Esophagus muscularis mucosa (tissue), 4 donors: Measurements from ENCODE around the gene ENAM. TPM values are rescaled to one million over a fixed set of nuclear protein-coding genes. Genes with fewer than 3 reads are reported as not detected.
"Not testable (repeated sequence)": the region's sequence is repeated elsewhere in the genome, so short reads cannot be mapped to it uniquely, and the experiment has no call there.

Experiments used
- DNase-seq: peaks from one replicate; pipeline ENCODE4 v3.0.0-alpha.2; 2017; ENCODE audit errors: extremely low spot score
- H3K27ac ChIP-seq, 4 donors: fragments of 200-600 bp; sonication (generic); replicated peaks in 1 of 4; 1 replicate in 3 of 4; 2 replicates in 1 of 4; pipeline ENCODE4 v1.5.1; 2016 to 2019; ENCODE audit warnings: mild to moderate bottlenecking in 1 of 4
- H3K27me3 ChIP-seq, 4 donors: fragments of 200-600 bp; sonication (generic); one replicate each; pipeline versions ENCODE4 v1.5.1 to v1.6.0; 2016 to 2019
- H3K36me3 ChIP-seq, 4 donors: fragments of 200-600 bp; sonication (generic); one replicate each; pipeline ENCODE4 v1.5.1; 2016 to 2019
- H3K4me1 ChIP-seq, 4 donors: fragments of 200-600 bp; sonication (generic); one replicate each; pipeline ENCODE4 v1.5.1; 2016 to 2019
- H3K4me3 ChIP-seq, 4 donors: fragments of 200-600 bp; sonication (generic); 1 replicate in 2 of 4; 2 replicates in 2 of 4; pipeline ENCODE4 v1.5.1; 2016 to 2019; ENCODE audit warnings: mild to moderate bottlenecking in 4 of 4, moderate library complexity in 1 of 4
- H3K9me3 ChIP-seq, 4 donors: fragments of 200-600 bp; sonication (generic); 1 replicate in 3 of 4; 2 replicates in 1 of 4; pipeline ENCODE4 v1.5.1; 2016 to 2019
- EP300 ChIP-seq: sonication (generic); formaldehyde crosslinking; IDR thresholded peaks from one replicate; pipeline ENCODE4 v1.6.1; 2017; ENCODE audit warnings: antibody characterized with exemption
- POLR2A ChIP-seq: fragments of 450-650 bp; IDR thresholded peaks from one replicate; pipeline ENCODE4 v1.6.1; 2017; ENCODE audit warnings: antibody characterized with exemption, moderate library complexity, mild to moderate bottlenecking, low read depth
- POLR2AphosphoS5 ChIP-seq, 2 donors: sonication (generic); formaldehyde crosslinking; IDR thresholded peaks; one replicate each; pipeline ENCODE4 v1.6.1; 2017; ENCODE audit warnings: antibody characterized with exemption in 2 of 2
- WGBS: methylation state at CpG from one replicate; pipeline ENCODE4 v1.1.5; 2018; 5-methylcytosine and 5-hydroxymethylcytosine counted together
- intact Hi-C: fragments of 100-400 bp; cut with DNase I; formaldehyde crosslinking; loops from one replicate; pipeline ENCODE4 v1.15.1; 2023
- total RNA-seq, 4 donors: library from RNA; depleted of rRNA; stranded (reverse); fragments of >200 nt; gene quantifications; one replicate each; pipeline versions ENCODE4 v1.1.0 to v1.2.1, GENCODE V29; 2016
- TF ChIP-seq, protein P1 (sequence below), 3 experiments: fragments of 200-600 bp in 2 of 3; fragments of 450-650 bp in 1 of 3; sonication (generic) in 2 of 3; IDR thresholded peaks; one replicate each; pipeline ENCODE4 v1.5.1; 2017 to 2019; ENCODE audit warnings: antibody characterized with exemption in 3 of 3, mild to moderate bottlenecking in 2 of 3, moderate library complexity in 1 of 3

Gene ENAM
- total RNA-seq, 4 donors from 2014 or later: not detected

DNA sequence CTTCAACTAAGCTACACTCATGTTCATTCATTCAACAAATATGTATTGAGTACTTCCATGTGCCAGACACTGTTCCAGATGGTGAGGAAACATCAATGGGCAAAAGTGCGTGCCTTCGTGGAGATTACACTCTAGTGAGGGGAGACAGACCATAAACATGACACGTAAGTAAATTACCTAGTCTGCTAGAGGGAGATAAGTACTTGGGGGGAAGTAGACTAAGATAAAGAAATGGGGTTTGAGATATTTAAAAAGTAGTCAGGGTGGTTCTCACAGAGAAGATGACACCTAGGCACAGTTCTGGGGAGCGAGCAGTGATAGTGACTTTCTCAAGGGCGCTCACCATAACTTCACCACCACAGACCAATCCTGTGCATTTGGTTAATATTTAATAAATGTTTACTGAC lies 26.1 kb downstream of the ENAM start:
- Histone ChIP-seq H3K27me3 (peaks cover 0 to 5% (median 0%) of the 10 kb centered on the region in 4 donors), H3K36me3 (no peaks in the 10 kb centered on the region), H3K9me3 (no peaks in the 10 kb centered on the region), H3K4me3 (no peak overlapping the region), H3K4me1 (peaks cover 0 to 5% (median 2%) of the 10 kb centered on the region in 4 donors), H3K27ac (no peak overlapping the region)
- TF ChIP-seq EP300 (no peak), POLR2A (no peak), POLR2AphosphoS5 (IDR thresholded peaks at IDR 0.05) (no peak)
- TF ChIP-seq, protein P1, sequence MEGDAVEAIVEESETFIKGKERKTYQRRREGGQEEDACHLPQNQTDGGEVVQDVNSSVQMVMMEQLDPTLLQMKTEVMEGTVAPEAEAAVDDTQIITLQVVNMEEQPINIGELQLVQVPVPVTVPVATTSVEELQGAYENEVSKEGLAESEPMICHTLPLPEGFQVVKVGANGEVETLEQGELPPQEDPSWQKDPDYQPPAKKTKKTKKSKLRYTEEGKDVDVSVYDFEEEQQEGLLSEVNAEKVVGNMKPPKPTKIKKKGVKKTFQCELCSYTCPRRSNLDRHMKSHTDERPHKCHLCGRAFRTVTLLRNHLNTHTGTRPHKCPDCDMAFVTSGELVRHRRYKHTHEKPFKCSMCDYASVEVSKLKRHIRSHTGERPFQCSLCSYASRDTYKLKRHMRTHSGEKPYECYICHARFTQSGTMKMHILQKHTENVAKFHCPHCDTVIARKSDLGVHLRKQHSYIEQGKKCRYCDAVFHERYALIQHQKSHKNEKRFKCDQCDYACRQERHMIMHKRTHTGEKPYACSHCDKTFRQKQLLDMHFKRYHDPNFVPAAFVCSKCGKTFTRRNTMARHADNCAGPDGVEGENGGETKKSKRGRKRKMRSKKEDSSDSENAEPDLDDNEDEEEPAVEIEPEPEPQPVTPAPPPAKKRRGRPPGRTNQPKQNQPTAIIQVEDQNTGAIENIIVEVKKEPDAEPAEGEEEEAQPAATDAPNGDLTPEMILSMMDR (IDR thresholded peaks at IDR 0.05): no peak
- DNase-seq: no peak
- WGBS: 79% methylated on average over 5 of the region's 5 CpGs
- intact Hi-C loops: no loop called here

DNA sequence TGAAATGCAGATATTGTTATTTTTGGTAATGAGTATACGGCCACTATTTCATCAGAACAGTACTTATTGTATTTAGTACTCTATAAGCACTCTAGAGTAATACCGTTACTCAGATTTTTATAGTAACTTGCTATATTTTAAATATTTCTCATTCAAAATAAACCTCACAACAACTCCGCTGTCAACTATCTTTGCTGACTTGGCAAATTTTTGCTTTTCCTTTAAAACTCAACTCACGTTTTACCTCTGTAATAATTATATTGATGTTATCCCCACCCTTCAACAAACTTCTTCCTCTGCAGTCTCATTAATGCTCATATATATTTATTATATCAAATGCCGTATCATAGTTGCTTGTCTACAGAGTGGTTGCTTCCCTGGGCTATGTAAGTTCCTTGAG lies 28.8 kb downstream of the ENAM start:
- TF ChIP-seq EP300 (no peak), POLR2AphosphoS5 (IDR thresholded peaks at IDR 0.05) (no peak), POLR2A (no peak)
- TF ChIP-seq, protein P1 (IDR thresholded peaks at IDR 0.05): no peak
- Histone ChIP-seq H3K27me3 (peaks cover 0 to 5% (median 0%) of the 10 kb centered on the region in 4 donors), H3K4me1 (no peaks in the 10 kb centered on the region), H3K36me3 (no peaks in the 10 kb centered on the region), H3K27ac (no peak overlapping the region), H3K4me3 (no peak overlapping the region), H3K9me3 (no peaks in the 10 kb centered on the region)
- DNase-seq: no peak
- intact Hi-C loops: no loop called here
- 81% methylated on average over 5 of the region's 5 CpGs for whole genome bisulfite sequencing

DNA sequence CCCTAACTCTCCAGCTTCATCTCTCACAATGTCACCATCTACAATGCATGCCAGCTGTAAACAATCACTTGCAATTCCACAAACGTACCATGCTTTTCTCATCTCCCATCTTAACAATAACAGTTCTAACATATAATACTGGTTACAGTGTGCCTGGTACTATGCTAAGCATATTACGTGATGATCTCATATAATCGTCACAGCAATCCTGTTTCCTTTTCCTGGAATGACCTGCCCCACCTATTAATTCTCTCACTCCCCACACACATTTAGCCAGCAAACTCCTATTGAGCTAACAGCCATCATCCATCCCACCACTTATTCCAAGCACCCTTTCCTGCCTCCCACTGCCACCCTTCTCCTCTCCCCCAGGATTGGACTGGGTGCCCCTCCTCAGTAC lies 29.9 kb downstream of the ENAM start:
- no peak for DNase-seq
- Histone ChIP-seq H3K27me3 (peaks cover 0 to 5% (median 0%) of the 10 kb centered on the region in 4 donors), H3K27ac (no peak overlapping the region), H3K4me3 (no peak overlapping the region), H3K4me1 (no peaks in the 10 kb centered on the region), H3K9me3 (no peaks in the 10 kb centered on the region), H3K36me3 (no peaks in the 10 kb centered on the region)
- TF ChIP-seq EP300: no peak
- TF ChIP-seq, protein P1 (IDR thresholded peaks at IDR 0.05): no peak
- no peak for TF ChIP-seq POLR2AphosphoS5 (IDR thresholded peaks at IDR 0.05)
- TF ChIP-seq POLR2A: no peak
- intact Hi-C loops: no loop called here
- 50% methylated on average over 3 of the region's 3 CpGs for WGBS

DNA sequence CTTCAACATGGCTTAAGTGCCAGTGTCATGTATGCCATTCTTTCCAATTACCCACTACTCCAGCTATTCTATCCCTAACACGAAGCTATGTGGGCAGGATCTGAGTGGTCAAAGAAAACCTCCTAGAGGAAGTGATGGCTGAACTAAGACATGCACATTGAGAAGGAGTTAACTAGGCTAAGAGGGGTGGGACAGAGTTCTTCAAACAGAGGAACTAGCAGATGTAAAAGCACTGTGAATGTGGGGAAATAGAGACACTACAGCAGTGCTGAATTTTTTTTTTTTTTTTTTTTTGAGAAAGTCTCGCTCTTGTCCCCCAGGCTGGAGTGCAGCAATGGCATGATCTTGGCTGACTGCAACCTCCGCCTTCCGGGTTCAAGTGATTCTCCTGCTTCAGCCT lies 31.6 kb downstream of the ENAM start:
- WGBS: 80% methylated on average over 4 of the region's 4 CpGs
- TF ChIP-seq POLR2A (no peak), POLR2AphosphoS5 (IDR thresholded peaks at IDR 0.05) (no peak), EP300 (no peak)
- TF ChIP-seq, protein P1 (IDR thresholded peaks at IDR 0.05): no peak

DNA sequence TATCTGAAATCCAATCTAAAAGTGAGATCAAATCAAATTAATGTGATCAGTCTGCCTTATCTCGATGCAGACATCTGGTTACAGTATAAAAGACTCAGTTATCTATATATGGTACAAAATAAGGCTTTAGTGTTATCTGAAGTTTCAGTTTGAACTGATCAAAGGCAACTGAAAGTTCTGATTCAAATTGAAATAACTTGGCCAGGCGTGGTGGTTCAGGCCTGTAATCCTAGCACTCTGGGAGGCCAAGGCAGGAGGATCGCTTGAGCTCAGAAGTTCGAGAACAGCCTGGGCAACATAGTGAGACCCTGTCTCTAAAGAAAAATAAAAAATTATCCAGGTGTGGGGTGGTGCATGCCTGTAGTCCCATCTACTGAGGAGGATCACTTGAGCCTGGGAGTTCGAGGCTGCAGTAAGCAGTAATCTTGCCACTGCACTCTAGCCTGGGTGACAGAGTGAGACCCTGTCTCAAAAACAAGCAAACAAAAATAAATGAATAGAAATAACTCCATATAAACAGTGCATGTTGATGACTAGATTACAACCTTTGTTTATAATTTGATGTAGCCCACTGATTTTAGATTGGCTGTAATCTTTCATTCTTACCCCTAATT lies 32.9 kb downstream of the ENAM start:
- WGBS: 96% methylated on average over 5 of the region's 5 CpGs
- intact Hi-C loops, H3K9me3 ChIP-seq, H3K27me3 ChIP-seq, H3K4me1 ChIP-seq, H3K4me3 ChIP-seq, DNase-seq, H3K36me3 ChIP-seq, H3K27ac ChIP-seq: not testable (repeated sequence)

More for the DNA sequence above, 31.6 kb downstream of the ENAM start:
- intact Hi-C loops: no loop called here
- H3K4me3 ChIP-seq: no peak overlapping the region
- peaks cover 0 to 5% (median 1%) of the 10 kb centered on the region in 4 donors for H3K27me3 ChIP-seq
- DNase-seq: no peak
- no peaks in the 10 kb centered on the region for H3K9me3 ChIP-seq
- H3K27ac ChIP-seq: no peak overlapping the region
- no peaks in the 10 kb centered on the region for H3K36me3 ChIP-seq
- H3K4me1 ChIP-seq: no peaks in the 10 kb centered on the region
